SK-N-MC (cell line): ENCODE results near the gene CMTM7.

Source experiments
- EZH2 ChIP-seq: fragments of 200-600 bp; sonication (generic); IDR thresholded peaks from one replicate; pipeline ENCODE4 v1.6.1; 2017; ENCODE audit warnings: antibody characterized with exemption
- FOXP2 ChIP-seq: optimal IDR thresholded peaks from 2 replicates; pipeline ENCODE3; 2011; ENCODE audit warnings: mild to moderate bottlenecking, moderate library complexity; ENCODE audit not compliant: insufficient read depth; ENCODE audit errors: extremely low read length, control extremely low read depth
- POLR2AphosphoS5 ChIP-seq: IDR thresholded peaks from 2 replicates; pipeline ENCODE4 v1.6.1; 2012; ENCODE audit warnings: mild to moderate bottlenecking, low read depth, low read length, borderline replicate concordance

- TF ChIP-seq POLR2AphosphoS5 (no peak), EZH2 (no peak), FOXP2 (no peak)
Measured at GRCh38 chr3:32397941-32398340, 6.3 kb downstream of the CMTM7 start.
